H9 (cell line): ENCODE measurements around the gene PGAM1. TPM values are rescaled to one million over a fixed set of nuclear protein-coding genes. Genes with fewer than 3 reads are reported as not detected.
"Not testable (repeated sequence)": the region's sequence is repeated elsewhere in the genome, so short reads cannot be mapped to it uniquely, and the experiment has no call there.

Experiments
- DNase-seq: peaks from one replicate; pipeline ENCODE4 v3.0.0-alpha.2; 2017
- H2AFZ ChIP-seq: one replicate; pipeline ENCODE4 v1.6.1; 2013; ENCODE audit warnings: mild to moderate bottlenecking, low read length, control low read depth, moderate library complexity
- H2AK5ac ChIP-seq: 2 replicates; pipeline ENCODE4 v1.6.1; 2013; ENCODE audit warnings: low read length, control low read depth, mixed read lengths; ENCODE audit not compliant: insufficient read length
- H2BK120ac ChIP-seq: one replicate; pipeline ENCODE4 v1.6.1; 2013; ENCODE audit warnings: low read depth, mild to moderate bottlenecking, low read length, control low read depth, inconsistent platforms; ENCODE audit not compliant: poor library complexity, severe bottlenecking
- H2BK12ac ChIP-seq: 2 replicates; pipeline ENCODE4 v1.6.1; 2013; ENCODE audit warnings: low read length, control low read depth, mixed read lengths, low read depth; ENCODE audit not compliant: insufficient read length
- H2BK15ac ChIP-seq: 2 replicates; pipeline ENCODE4 v1.6.1; 2013; ENCODE audit warnings: low read depth, low read length, control low read depth
- H2BK20ac ChIP-seq: one replicate; pipeline ENCODE4 v1.6.1; 2013; ENCODE audit warnings: low read depth, mild to moderate bottlenecking, low read length, control low read depth, inconsistent platforms; ENCODE audit not compliant: poor library complexity, severe bottlenecking
- H2BK5ac ChIP-seq: 2 replicates; pipeline ENCODE4 v1.6.1; 2013; ENCODE audit warnings: low read length, control low read depth, mixed read lengths; ENCODE audit not compliant: insufficient read length
- H3K14ac ChIP-seq: 2 replicates; pipeline ENCODE4 v1.6.1; 2013; ENCODE audit warnings: low read length, control low read depth; ENCODE audit not compliant: insufficient read depth
- H3K18ac ChIP-seq: 2 replicates; pipeline ENCODE4 v1.6.1; 2013; ENCODE audit warnings: low read depth, mild to moderate bottlenecking, mixed read lengths, low read length, control low read depth; ENCODE audit not compliant: insufficient read length
- H3K23ac ChIP-seq: 2 replicates; pipeline ENCODE4 v1.6.1; 2013; ENCODE audit warnings: low read length, control low read depth, mixed read lengths, low read depth; ENCODE audit not compliant: insufficient read length
- H3K23me2 ChIP-seq: 2 replicates; pipeline ENCODE4 v1.6.1; 2013; ENCODE audit warnings: low read depth, mild to moderate bottlenecking, mixed read lengths, low read length, control low read depth; ENCODE audit not compliant: insufficient read length, poor library complexity, severe bottlenecking
- H3K27ac ChIP-seq: 2 replicates; pipeline ENCODE4 v1.5.1; 2013; ENCODE audit warnings: low read length, control low read depth, mixed read lengths, low read depth; ENCODE audit not compliant: insufficient read length
- H3K27me3 ChIP-seq: 2 replicates; pipeline ENCODE4 v1.6.1; 2013; ENCODE audit warnings: low read length, control low read depth, inconsistent platforms; ENCODE audit not compliant: insufficient read depth
- H3K4ac ChIP-seq: 2 replicates; pipeline ENCODE4 v1.6.1; 2013; ENCODE audit warnings: low read depth, mild to moderate bottlenecking, control low read depth, inconsistent platforms, low read length, moderate library complexity
- H3K4me1 ChIP-seq: 2 replicates; pipeline ENCODE4 v1.6.1; 2013; ENCODE audit warnings: low read length, control low read depth, inconsistent platforms; ENCODE audit not compliant: insufficient read depth
- H3K4me2 ChIP-seq: 2 replicates; pipeline ENCODE4 v1.6.1; 2013; ENCODE audit warnings: low read length, control low read depth, mixed read lengths; ENCODE audit not compliant: insufficient read length, insufficient read depth
- H3K56ac ChIP-seq: 2 replicates; pipeline ENCODE4 v1.6.1; 2013; ENCODE audit warnings: low read depth, mild to moderate bottlenecking, mixed read lengths, low read length, control low read depth; ENCODE audit not compliant: insufficient read length
- H3K79me1 ChIP-seq: 2 replicates; pipeline ENCODE4 v1.6.1; 2013; ENCODE audit warnings: low read depth, mild to moderate bottlenecking, moderate library complexity, low read length, control low read depth, inconsistent platforms; ENCODE audit not compliant: insufficient read depth, poor library complexity, severe bottlenecking
- H3K79me2 ChIP-seq: 2 replicates; pipeline ENCODE4 v1.6.1; 2013; ENCODE audit warnings: low read length, control low read depth, inconsistent platforms; ENCODE audit not compliant: insufficient read depth
- H3K9ac ChIP-seq: 2 replicates; pipeline ENCODE4 v1.6.1; 2013; ENCODE audit warnings: low read length, control low read depth, mixed read lengths; ENCODE audit not compliant: insufficient read length; ENCODE audit errors: extremely low read depth
- H3K9me3 ChIP-seq: one replicate; pipeline ENCODE4 v1.6.1; 2013; ENCODE audit warnings: low read depth, low read length, inconsistent platforms; ENCODE audit not compliant: control insufficient read depth
- H3T11ph ChIP-seq: one replicate; pipeline ENCODE4 v1.6.1; 2013; ENCODE audit warnings: mild to moderate bottlenecking, low read length, control low read depth, inconsistent platforms
- H4K20me1 ChIP-seq: one replicate; pipeline ENCODE4 v1.6.1; 2013; ENCODE audit not compliant: control insufficient read depth, insufficient read length, insufficient read depth
- H4K5ac ChIP-seq: 2 replicates; pipeline ENCODE4 v1.6.1; 2013; ENCODE audit warnings: low read depth, mild to moderate bottlenecking, mixed read lengths, low read length, control low read depth; ENCODE audit not compliant: insufficient read length
- H4K8ac ChIP-seq: replicated peaks from 2 replicates; pipeline ENCODE4 v1.6.1; 2013; ENCODE audit warnings: low read length, control low read depth, mixed read lengths, low read depth; ENCODE audit not compliant: insufficient read length
- H4K91ac ChIP-seq: 2 replicates; pipeline ENCODE4 v1.6.1; 2013; ENCODE audit warnings: low read depth, mild to moderate bottlenecking, moderate library complexity, mixed read lengths, low read length, control low read depth; ENCODE audit not compliant: insufficient read length
- H3K27ac Mint-ChIP-seq, 3 experiments: 2 replicates in 2 of 3; 3 replicates in 1 of 3; pipeline ENCODE4 v1.8.0; 2020 to 2021; ENCODE audit warnings: mixed read lengths in 3 of 3, mild to moderate bottlenecking in 1 of 3, moderate library complexity in 1 of 3
- H3K27me3 Mint-ChIP-seq: 2 replicates; pipeline ENCODE4 v1.8.0; 2021; ENCODE audit warnings: low read depth, mild to moderate bottlenecking, moderate library complexity, mixed read lengths
- H3K36me3 Mint-ChIP-seq, 3 experiments: 2 replicates in 2 of 3; 3 replicates in 1 of 3; pipeline ENCODE4 v1.8.0; 2020 to 2021; ENCODE audit warnings: low read depth in 3 of 3, mixed read lengths in 3 of 3; ENCODE audit not compliant: insufficient read depth in 1 of 3
- H3K4me1 Mint-ChIP-seq, 2 experiments: 2 replicates each; pipeline ENCODE4 v1.8.0; 2020; ENCODE audit warnings: mixed read lengths in 2 of 2
- H3K4me3 Mint-ChIP-seq, 2 experiments: 2 replicates in 1 of 2; 3 replicates in 1 of 2; pipeline ENCODE4 v1.8.0; 2020 to 2021; ENCODE audit warnings: mild to moderate bottlenecking in 2 of 2, mixed read lengths in 2 of 2, moderate library complexity in 1 of 2
- H3K9me3 Mint-ChIP-seq, 2 experiments: 2 replicates in 1 of 2; 3 replicates in 1 of 2; pipeline ENCODE4 v1.8.0; 2020; ENCODE audit warnings: mild to moderate bottlenecking in 2 of 2, mixed read lengths in 2 of 2, moderate library complexity in 1 of 2
- CTCF ChIP-seq: fragments of 200-600 bp; sonication (generic); conservative IDR thresholded peaks from 3 replicates; pipeline ENCODE4 v1.8.0; 2021; ENCODE audit warnings: antibody characterized with exemption, mild to moderate bottlenecking
- whole genome bisulfite sequencing: extraction: QIAGEN DNeasy Blood & Tissue Kit; methylation state at CpG from one replicate; pipeline ENCODE4 v1.1.7; 2013; ENCODE audit warnings: missing lambda C conversion rate, low lambda C conversion rate, mixed read lengths; ENCODE audit not compliant: insufficient read length; ENCODE audit errors: extremely low coverage; 5-methylcytosine and 5-hydroxymethylcytosine counted together
- total RNA-seq: library from RNA; stranded (reverse); gene quantifications from 2 replicates; pipeline ENCODE4 v1.2.1, GENCODE V29; 2021

Gene PGAM1
- total RNA-seq, 1 experiment from 2014 or later: 932 TPM

GRCh38 chr10:97475936-97476594 lies 50.1 kb downstream of the PGAM1 start:
- H3K27me3 ChIP-seq: no peaks in the 10 kb centered on the region
- H3K4me1 Mint-ChIP-seq: peaks cover 18 to 23% of the 10 kb centered on the region in 2 experiments
- H2AFZ ChIP-seq: no peak overlapping the region
- H3K23me2 ChIP-seq: no peaks in the 10 kb centered on the region
- no peak overlapping the region for H4K8ac ChIP-seq
- H3K9me3 Mint-ChIP-seq: no peaks in the 10 kb centered on the region
- no peaks in the 10 kb centered on the region for H3K27me3 Mint-ChIP-seq
- no peak overlapping the region for H3K18ac ChIP-seq
- H2BK12ac ChIP-seq: no peak overlapping the region
- no peak overlapping the region for H2BK15ac ChIP-seq
- no peak overlapping the region for H4K5ac ChIP-seq
- no peak overlapping the region for H2AK5ac ChIP-seq
- H3K27ac ChIP-seq: no peak overlapping the region
- H3K79me1 ChIP-seq: no peaks in the 10 kb centered on the region
- H3K36me3 Mint-ChIP-seq: peaks cover 44 to 76% (median 70%) of the 10 kb centered on the region in 3 experiments
- WGBS: no CpG with 5 or more reads among the region's 2 CpGs
- H3K4me1 ChIP-seq: peaks cover 4% of the 10 kb centered on the region; the same call in 1 of the 2 replicates
- DNase-seq: no peak
- no peak overlapping the region for H4K91ac ChIP-seq
- no peak overlapping the region for H3K14ac ChIP-seq
- H3K4ac ChIP-seq: no peak overlapping the region
- H3K23ac ChIP-seq: no peak overlapping the region
- no peak overlapping the region for H3K4me3 Mint-ChIP-seq
- no peaks in the 10 kb centered on the region for H3K9me3 ChIP-seq
- no peak overlapping the region for H2BK120ac ChIP-seq
- no peak for TF ChIP-seq CTCF
- H3K79me2 ChIP-seq: no peaks in the 10 kb centered on the region
- no peak overlapping the region for H2BK20ac ChIP-seq
- no peak overlapping the region for H3K56ac ChIP-seq
- no peak overlapping the region for H3K4me2 ChIP-seq
- 0 out of 7 replicates have a peak overlapping the region, but pooled peaks of 1 of the 3 experiments have one; percentile 16 for H3K27ac Mint-ChIP-seq
- H4K20me1 ChIP-seq: no peaks in the 10 kb centered on the region
- peak overlapping the region; percentile 34 for H3K9ac ChIP-seq
- no peak overlapping the region for H3T11ph ChIP-seq
- no peak overlapping the region for H2BK5ac ChIP-seq

GRCh38 chr10:97479410-97479809 lies 53.4 kb downstream of the PGAM1 start:
- not testable (repeated sequence) for H2BK15ac ChIP-seq, H3K79me1 ChIP-seq, H4K20me1 ChIP-seq, H3K9me3 ChIP-seq, H3K14ac ChIP-seq, H4K5ac ChIP-seq, H3K79me2 ChIP-seq, DNase-seq, H3K56ac ChIP-seq, H3K4me1 ChIP-seq, H3K27me3 Mint-ChIP-seq, H3K4me2 ChIP-seq, H4K8ac ChIP-seq, H3K9ac ChIP-seq, H2BK12ac ChIP-seq, H3K9me3 Mint-ChIP-seq, H2BK120ac ChIP-seq, H3K18ac ChIP-seq, H2BK5ac ChIP-seq, H4K91ac ChIP-seq, H2AK5ac ChIP-seq, H2AFZ ChIP-seq, H3K4ac ChIP-seq, H3K27ac ChIP-seq, H3K27me3 ChIP-seq, H3K23me2 ChIP-seq, H3K23ac ChIP-seq
- Histone ChIP-seq H2BK20ac (peak overlapping the region; percentile 91), H3T11ph (peak overlapping the region; percentile 5)
- no CpG with 5 or more reads among the region's 4 CpGs for WGBS
- Mint-ChIP-seq H3K36me3 (peaks cover 33 to 61% (median 57%) of the 10 kb centered on the region in 3 experiments), H3K27ac (peak overlapping the region; percentile 74 to 92 (median 74); a peak in 6 of 7 replicates), H3K4me3 (peak overlapping the region in 1 of 2 experiments; percentile 30; a peak in 1 of 5 replicates), H3K4me1 (peaks cover 20 to 25% of the 10 kb centered on the region in 2 experiments)
